ENCODE data around the gene TRIOBP. TPM values are rescaled to one million over a fixed set of nuclear protein-coding genes. Genes with fewer than 3 reads are reported as not detected.

TRIOBP gene
- total and polyA plus RNA-seq, 8 donors = 57.4 to 84.9 (median 71.4) TPM

DNA sequence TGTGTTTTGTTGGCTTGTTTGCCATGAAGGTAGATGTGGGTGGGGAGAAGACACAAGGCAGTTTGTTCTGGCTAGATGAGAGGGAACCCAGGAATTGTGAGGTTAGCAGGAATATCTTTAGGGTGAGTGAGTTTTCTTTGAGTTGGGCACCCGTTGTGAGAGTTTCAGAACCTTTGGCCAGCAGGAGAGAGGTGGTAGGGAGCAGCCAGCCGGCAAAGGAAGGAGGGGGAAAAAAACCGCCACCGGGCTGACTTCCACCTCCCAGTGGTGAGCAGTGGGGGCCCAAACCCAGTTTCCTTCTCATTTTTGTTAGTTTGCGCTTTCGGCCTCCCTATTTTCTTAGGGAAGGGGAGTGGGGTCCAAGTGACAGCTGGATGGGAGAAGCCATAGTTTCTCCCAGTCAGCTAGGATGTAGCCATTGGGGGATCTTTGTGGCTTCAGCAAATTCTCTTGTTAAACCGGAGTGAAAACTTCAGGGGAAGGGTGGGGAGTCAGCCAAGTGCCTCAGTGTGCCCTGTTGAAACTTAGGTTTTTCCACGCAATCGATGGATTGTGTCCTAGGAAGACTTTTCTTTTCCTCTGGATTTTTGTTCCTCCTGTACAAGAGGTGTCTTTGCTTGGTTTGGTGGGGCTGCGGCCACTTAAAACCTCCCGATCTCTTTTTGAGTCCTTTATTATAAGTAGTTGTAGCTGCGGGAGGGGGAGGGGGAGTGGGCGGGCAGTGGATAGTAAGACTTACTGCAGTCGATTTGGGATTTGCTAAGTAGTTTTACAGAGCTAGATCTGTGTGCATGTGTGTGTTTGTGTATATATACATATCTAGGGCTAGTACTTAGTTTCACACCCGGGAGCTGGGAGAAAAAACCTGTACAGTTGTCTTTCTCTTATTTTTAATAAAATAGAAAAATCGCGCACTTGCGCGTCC lies 109.8 kb downstream of the TRIOBP start:
- H3K4me3 ChIP-seq = peak overlapping the region; percentile 56 to 59
- no peaks in the 10 kb centered on the region for H3K9me3 ChIP-seq
- H3K27ac ChIP-seq = peak overlapping the region; percentile 67 to 78
- intact Hi-C loops (cut with DNase I) = no loop called here
- peaks cover 15 to 69% of the 10 kb centered on the region in 2 donors for H3K4me1 ChIP-seq
- H3K36me3 ChIP-seq = no peaks in the 10 kb centered on the region
- TF ChIP-seq, protein P1, sequence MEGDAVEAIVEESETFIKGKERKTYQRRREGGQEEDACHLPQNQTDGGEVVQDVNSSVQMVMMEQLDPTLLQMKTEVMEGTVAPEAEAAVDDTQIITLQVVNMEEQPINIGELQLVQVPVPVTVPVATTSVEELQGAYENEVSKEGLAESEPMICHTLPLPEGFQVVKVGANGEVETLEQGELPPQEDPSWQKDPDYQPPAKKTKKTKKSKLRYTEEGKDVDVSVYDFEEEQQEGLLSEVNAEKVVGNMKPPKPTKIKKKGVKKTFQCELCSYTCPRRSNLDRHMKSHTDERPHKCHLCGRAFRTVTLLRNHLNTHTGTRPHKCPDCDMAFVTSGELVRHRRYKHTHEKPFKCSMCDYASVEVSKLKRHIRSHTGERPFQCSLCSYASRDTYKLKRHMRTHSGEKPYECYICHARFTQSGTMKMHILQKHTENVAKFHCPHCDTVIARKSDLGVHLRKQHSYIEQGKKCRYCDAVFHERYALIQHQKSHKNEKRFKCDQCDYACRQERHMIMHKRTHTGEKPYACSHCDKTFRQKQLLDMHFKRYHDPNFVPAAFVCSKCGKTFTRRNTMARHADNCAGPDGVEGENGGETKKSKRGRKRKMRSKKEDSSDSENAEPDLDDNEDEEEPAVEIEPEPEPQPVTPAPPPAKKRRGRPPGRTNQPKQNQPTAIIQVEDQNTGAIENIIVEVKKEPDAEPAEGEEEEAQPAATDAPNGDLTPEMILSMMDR (IDR thresholded peaks at IDR 0.05) = no peak
- DNase-seq (peak in 1 of 4 donors; percentile 23), ATAC-seq (peak; percentile 10)
- peaks cover 0 to 68% of the 10 kb centered on the region in 2 donors for H3K27me3 ChIP-seq

DNA sequence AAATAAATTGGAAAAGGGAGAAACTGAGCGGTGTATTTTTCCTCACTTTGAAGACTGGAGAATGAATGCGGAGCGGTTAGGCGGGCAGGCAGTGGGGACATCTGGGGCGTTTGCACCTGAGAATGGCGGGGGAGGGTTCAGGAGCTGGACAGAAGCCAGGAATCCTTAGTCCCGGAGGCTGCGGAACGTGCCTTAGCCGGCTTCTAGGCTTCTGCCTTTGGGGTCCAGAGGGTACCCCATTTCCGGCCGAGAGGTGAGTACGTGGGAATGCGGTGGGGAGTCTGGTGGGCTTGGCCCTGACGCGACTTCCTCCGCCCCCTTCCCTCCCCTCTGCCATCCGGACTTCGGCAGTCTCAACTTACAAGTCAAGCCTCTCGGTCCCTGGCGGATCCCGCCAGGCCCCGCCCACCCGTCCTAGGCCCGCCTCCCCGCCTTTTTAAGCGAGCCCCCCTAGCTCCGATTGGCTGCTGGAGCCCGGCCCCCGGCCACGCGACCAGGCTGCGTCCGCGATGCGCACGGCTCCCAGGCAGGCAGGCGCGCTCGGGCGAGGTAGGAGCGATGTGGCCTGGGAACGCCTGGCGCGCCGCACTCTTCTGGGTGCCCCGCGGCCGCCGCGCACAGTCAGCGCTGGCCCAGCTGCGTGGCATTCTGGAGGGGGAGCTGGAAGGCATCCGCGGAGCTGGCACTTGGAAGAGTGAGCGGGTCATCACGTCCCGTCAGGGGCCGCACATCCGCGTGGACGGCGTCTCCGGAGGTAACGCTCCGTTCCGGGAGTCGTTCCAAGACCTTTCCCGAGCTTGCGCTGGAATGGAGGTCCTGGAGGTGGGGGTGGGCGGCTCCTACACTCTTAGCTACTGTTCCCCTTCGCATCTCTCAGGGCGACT lies 110.8 kb downstream of the TRIOBP start, which contains the start of gene GCAT:
Gene GCAT, plus strand, starts transcription at position 525 of the 884 bp plus-strand sequence. Its CDS starts 34 bp downstream, at position 559.
- peak; percentile 89 for ATAC-seq
- Histone ChIP-seq H3K36me3 (no peaks in the 10 kb centered on the region), H3K9me3 (no peaks in the 10 kb centered on the region), H3K4me1 (peaks cover 12 to 60% of the 10 kb centered on the region in 2 donors), H3K27me3 (peaks cover 0 to 59% of the 10 kb centered on the region in 2 donors), H3K4me3 (peak within 1 kb of the TSS; percentile 56 to 59), H3K27ac (peak within 1 kb of the TSS; percentile 28 to 67)
- DNase-seq = peak; percentile 95 to 99 (median 97)
- intact Hi-C loops (cut with DNase I) = no loop called here
- TF ChIP-seq, protein P1 (IDR thresholded peaks at IDR 0.05) = no peak

DNA sequence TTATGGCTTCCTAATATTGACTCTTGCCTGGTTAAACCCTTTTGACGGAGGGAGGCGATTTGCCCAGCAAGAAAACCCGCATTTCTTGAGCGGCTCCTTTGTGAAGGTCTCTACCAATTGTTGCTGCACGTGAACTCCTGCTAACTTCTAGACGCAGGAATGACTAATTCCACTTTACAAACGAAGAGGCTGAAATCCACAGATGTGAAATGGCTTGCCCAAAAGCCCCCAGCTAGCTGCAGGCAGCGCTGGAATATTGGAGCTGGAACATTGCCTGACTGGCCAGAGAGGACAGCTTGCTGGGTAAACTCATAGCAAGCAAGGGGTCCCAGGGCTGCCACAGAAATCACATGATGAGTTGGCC lies 111.4 kb downstream of the TRIOBP start:
- intact Hi-C loops (cut with DNase I) = no loop called here
- H3K36me3 ChIP-seq = peaks cover 0 to 2% of the 10 kb centered on the region in 2 donors
- H3K27ac ChIP-seq = no peak overlapping the region
- H3K27me3 ChIP-seq = peaks cover 0 to 52% of the 10 kb centered on the region in 2 donors
- peaks cover 8 to 54% of the 10 kb centered on the region in 2 donors for H3K4me1 ChIP-seq
- peak overlapping the region; percentile 56 to 59 for H3K4me3 ChIP-seq
- TF ChIP-seq, protein P1 (IDR thresholded peaks at IDR 0.05) = no peak
- H3K9me3 ChIP-seq = no peaks in the 10 kb centered on the region
- DNase-seq = no peak
- ATAC-seq = no peak

DNA sequence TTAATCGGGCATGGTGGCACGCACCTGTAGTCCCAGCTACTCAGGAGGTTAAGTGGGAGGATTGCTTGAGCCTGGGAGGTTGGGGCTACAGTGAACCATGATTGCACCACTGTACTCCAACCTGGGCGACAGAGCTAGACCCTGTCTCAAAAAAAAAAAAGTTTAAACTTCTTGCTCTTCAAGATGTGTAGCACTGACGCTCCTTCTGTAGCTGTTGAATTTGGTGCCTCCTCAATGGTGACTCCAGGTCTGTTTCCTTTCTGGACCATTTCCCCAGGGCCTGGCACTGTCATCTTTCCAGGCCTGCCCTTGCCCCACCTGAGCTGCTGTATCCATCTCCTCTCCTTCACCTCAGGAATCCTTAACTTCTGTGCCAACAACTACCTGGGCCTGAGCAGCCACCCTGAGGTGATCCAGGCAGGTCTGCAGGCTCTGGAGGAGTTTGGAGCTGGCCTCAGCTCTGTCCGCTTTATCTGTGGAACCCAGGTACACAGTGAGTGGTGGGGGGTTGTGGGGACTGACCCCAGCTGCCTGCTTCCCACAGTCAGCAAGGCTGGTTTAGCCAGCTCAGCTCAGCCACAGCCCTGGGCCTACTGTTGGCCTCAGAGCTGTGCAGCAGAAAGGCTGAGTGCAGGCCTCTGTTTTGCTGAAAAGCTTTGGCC lies 113.0 kb downstream of the TRIOBP start:
- peaks cover 0 to 37% of the 10 kb centered on the region in 2 donors for H3K27me3 ChIP-seq
- DNase-seq (no peak), ATAC-seq (no peak)
- H3K9me3 ChIP-seq = no peaks in the 10 kb centered on the region
- H3K4me1 ChIP-seq = peaks cover 8 to 41% of the 10 kb centered on the region in 2 donors
- peaks cover 0 to 10% of the 10 kb centered on the region in 2 donors for H3K36me3 ChIP-seq
- intact Hi-C loops (cut with DNase I) = loop anchor here in 1 of 2 donors (10.0 kb wide), 1 partner anchor 55 kb away; no protein-coding TSS in a partner anchor
- no peak overlapping the region for H3K4me3 ChIP-seq
- H3K27ac ChIP-seq = no peak overlapping the region
- TF ChIP-seq, protein P1 (IDR thresholded peaks at IDR 0.05) = no peak
